AG20443 (cell line): ENCODE measurements around the gene ARMC2.
A peak's percentile ranks its signal among the peaks of the same experiment; 100 is the strongest.
"Not testable (repeated sequence)": the region's sequence is repeated elsewhere in the genome, so short reads cannot be mapped to it uniquely, and the experiment has no call there.

Source experiments
- DNase-seq: peaks from one replicate; pipeline ENCODE4 v3.0.0; 2012; ENCODE audit warnings: low spot score, mixed read lengths

The ARMC2 gene

GRCh38 chr6:108916026-108916686, 67.9 kb downstream of the ARMC2 start:
- no peak for DNase-seq

DNA sequence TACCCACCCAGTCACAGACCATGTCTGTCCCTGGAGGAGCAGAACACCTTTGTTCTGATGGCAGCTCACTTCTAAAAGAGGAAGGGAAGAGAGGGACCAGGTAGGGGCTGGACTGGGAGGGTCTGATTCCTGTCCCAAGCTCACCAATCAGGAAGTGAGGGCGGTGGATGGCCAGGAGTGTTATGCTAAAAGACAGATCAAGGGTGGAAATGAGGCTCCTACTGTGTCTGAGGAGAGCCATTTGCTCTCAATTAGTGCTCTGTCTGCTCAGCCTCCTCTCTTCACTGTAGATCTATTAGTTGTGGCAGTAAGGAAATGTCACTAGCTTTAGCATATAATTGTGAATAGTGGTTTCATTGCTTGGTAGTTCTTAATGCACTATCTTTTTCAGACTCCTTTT, 72.5 kb downstream of the ARMC2 start:
- no peak for DNase-seq

- peak; percentile 65 for DNase-seq
These were observed 73.5 kb downstream of the ARMC2 start for GRCh38 chr6:108921547-108922361.

DNA sequence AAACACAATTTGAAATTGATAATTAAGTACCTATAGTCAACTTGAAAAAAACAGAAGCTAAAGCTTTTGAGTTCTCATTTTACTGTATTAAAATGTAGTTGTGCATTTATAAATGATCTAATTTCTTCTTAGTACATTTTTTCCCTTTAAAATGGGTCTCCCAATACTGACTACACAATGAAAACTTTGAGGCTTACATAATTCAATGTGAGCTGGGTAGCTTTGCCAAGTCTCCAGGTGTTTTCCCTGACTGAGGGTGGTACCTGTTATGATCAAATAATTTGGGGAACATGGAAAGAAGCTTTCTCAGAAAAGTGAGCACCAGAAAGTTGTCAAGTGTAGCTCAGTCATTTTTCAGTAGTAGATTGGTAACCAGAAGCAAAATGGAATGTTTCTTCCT, 74.3 kb downstream of the ARMC2 start:
- DNase-seq: no peak

DNA sequence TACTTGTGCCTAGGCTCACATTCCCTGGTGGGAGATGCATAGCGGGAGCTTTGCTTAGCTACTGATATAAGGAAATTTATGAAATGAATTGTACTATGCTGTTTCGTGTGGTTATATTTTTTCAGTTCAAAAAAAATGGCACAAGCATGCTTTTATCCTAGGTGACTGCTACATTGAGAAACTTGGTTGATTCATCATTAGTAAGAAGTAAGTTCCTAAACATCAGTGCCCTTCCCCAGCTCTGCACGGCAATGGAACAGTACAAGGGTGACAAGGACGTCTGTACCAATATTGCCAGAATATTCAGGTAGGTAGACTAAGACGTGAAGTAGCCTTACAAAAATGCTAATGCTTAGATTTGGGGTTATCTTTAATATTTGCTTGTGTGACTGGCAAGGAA, 79.7 kb downstream of the ARMC2 start:
- no peak for DNase-seq

DNA sequence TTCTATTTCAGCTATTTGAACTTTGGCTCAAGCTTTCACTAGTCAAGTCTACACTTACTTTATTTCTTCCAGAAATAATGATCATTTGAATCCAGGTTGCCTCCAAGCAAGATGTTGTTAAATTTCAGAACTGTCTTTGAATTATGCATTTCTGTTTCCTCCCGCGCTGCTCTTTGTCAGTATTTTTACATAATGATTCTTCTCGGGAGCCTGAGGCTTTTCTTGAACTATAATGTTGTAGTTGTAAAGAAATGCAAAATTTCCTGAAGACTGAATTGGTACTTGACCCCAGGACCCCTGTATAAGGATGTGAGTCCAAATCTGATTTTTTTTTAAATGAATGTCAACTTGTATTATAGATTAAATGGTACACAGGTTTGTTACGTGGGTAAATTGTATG, 80.4 kb downstream of the ARMC2 start:
- no peak for DNase-seq

DNA sequence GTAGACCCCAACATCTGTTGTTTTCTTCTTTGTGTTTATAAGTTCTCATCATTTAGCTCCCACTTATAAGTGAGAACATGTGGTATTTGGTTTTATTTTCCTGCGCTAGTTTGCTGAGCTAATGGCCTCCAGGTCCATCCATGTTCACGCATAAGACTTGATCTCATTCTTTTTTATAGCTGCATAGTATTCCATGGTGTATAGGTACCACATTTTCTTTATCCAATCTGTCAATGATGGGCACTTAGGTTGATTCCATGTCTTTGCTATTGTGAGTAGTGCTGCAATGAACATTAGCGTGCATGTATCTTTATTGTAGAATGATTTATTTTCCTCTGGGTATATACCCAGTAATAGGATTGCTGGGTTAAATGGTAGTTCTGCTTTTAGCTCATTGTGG, 82.9 kb downstream of the ARMC2 start:
- not testable (repeated sequence) for DNase-seq

GRCh38 chr6:108937170-108937569, 88.9 kb downstream of the ARMC2 start:
- DNase-seq: no peak

DNA sequence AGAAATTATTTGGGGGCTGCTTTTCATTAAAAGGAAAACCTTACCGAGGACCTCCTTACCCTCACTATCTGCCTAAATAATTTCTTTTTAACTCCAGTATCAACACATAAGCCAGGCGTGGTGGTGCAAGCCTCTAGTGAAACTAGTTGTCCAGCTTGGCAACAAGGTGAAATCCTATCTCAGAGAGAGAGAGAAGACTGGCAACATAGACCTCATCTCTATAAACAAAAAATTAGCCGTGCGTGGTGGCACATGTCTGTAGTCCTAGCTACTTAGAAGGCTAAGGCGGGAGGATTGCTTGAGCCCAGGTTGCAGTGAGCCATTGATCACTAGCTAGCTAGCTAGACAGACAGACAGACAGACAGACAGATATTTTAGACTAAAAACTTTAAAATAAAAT, 92.5 kb downstream of the ARMC2 start:
- DNase-seq: no peak

DNA sequence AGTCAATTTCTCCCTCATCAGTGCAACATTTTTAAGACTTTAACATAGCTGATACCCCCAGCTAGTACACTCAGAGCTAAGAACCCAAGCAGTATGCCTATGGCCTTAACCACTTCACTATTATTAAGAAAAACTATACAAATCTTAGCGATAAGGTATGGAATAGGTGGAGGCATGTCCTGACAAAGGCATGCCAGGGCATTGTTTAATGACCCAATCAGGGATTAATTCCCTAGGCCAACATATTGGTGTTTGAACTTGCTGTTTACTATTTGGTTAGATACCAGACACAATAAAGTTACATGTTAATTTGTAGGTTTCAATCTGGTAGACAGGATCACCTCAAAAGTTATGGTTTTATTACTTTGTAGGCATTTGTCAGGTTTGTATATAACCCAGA, 93.1 kb downstream of the ARMC2 start:
- DNase-seq: no peak

DNA sequence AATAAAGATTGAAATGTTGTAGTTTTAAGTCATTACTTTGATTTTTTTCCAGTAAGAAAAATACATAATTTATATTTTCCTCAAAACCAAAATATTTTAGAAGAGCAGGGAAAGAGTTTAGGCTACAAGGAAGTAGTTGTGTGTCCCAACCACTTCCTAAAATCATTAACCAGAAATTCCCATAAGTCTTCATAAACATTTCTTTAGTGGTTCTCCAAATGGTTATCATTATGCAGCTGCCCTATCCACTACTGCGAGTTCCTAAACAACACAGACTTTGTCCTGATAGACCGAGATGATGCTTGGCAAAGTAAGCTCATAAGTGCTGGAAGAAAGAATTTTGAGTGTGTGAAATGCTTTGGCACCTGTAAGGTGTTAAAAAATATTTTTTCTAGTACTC, 93.6 kb downstream of the ARMC2 start:
- no peak for DNase-seq

DNA sequence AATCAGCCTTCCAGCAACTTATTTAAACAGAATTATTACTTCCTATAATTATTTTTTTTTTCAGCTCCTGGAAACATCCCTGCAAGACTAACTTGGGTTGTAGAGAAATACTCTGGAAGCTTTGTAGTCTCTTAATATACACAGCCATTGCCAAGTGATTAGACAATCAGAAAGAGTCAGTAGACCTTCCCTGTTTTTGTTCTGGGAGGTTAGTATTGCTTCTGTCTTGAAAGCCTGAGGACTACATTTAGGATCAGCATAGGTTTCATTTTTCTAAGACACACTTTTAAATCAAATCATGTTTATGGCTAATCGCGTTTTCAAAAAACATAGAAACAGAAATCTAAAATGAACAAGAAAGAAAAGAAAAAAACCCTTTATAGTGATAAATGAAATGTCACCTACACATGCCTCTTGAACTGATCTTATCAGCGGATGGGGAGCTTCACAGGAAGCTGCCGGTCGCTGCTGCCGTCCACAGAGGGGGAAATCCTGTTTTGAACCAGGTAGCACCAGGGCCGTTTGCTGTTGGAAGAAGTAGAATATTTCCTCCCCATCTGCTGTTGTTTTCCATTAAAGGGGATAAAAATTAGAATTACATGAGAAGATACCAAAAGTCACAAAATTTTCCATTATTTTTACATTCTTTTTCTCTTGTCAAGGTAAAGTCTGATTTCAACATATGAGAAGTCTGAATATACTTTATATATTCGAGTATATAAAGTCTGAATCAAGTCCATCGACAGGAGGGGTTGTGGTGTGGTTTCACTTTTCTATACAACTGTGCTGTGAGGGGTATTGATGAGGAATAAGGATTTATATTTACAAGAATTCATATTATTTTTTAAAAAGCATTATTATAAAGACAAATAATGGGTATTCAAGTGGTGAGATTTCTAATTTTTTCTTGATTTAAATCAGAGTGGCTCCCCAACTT, 94.6 kb downstream of the ARMC2 start:
- DNase-seq: no peak

GRCh38 chr6:108944071-108944470, 95.8 kb downstream of the ARMC2 start:
- no peak for DNase-seq

- peak; percentile 88 for DNase-seq
These were observed 96.8 kb downstream of the ARMC2 start for GRCh38 chr6:108944707-108945680.

DNA sequence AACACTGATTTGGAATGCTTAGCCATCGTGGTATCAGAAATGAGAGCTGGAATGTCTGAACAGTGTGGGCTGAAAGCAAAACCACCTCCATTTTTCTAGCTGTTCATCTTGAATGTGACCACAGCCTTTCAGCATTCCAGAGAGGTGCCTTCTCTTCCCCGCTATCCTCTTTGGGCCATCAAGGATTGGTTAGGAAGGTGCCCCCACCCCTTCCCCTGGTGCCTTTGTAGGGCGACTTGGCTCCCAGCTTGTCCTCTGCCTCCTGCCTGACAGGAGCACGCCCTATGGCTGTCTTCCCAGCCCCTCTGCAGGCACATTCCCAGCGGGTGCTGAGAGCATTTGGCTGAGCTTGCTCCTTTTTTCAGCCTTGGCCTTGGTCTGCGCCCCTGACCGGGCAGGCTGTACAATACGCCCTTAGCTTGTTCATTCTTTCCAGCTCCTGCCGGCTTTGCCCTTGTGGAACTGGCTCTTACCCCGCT, 97.5 kb downstream of the ARMC2 start:
- DNase-seq: peak; percentile 77

DNA sequence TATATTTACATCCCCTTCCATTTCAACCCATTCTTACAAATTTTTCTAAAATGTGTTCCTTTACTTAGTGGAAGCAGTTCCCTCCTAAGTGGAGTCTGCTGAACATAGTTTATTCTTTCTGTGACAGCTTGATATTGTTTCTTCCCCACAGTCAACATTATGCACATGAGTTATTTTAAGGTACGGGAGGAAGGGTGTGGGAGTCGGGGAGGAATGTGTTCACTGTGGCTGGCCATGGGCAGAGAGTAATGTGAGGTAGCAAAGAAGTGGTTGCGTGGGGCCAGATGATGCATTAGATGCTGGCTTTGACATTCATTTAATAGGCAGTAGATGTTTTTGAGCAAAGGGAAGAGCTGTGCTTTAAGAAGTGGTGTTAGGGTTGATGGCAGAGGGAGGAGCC, 98.5 kb downstream of the ARMC2 start:
- no peak for DNase-seq

DNA sequence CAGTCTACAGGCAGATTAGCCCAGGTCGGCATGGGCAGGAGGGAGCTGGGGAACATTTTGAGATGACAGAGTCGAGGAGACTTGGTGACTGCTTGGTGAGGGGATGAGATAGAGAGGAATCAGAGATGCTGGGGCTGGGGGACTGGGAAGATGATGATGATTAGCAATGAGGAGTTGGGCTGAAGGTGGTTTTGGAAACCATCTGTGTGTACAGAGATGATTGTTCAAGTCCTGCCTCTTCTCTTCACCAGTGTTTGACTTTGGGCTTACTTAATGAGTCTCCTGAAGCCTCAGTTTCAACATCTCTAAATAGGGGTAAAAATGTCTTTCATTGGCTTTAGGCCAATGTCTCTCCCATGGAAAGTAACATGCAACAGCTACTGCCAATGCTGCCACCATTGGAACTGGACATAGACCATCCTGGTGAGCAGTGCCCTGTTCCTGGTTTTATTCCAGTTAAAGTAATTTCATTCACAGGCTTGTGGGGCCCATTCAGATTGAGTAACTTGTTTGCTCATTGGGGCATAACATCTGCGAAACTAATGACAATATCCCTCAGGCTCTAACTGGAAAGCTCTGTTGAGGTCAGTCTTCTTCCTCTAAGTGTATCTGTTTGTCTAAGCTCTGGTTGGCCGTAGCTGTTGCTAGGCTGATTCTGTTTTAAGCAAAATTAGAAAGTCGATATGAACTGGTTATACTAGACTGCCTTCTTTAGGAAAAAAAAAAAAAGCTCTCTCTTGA, 99.1 kb downstream of the ARMC2 start:
- peak; percentile 62 for DNase-seq

DNA sequence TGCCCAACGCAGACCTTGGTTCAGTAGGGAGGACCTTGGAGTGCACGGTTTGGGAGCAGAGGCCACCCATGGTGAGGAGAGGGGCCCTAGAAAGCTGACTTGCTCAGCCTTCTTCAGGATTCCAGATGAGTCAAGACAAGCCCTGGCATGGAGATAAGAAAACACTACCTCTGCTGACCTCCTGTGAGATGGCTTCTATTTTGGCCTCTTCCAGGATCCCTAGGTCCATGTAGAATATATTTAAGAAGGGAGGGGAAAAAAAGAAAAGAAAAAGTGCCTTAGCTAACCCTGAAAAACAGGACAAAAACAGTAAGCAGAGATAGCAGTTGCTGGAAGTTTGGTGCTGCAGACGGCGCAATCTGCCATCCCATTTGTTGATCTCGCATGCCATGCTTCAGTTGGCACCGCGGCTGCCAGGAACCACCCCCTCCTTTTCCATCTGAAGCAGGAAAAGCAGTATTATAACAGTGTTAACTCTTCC, 100.0 kb downstream of the ARMC2 start:
- no peak for DNase-seq

DNA sequence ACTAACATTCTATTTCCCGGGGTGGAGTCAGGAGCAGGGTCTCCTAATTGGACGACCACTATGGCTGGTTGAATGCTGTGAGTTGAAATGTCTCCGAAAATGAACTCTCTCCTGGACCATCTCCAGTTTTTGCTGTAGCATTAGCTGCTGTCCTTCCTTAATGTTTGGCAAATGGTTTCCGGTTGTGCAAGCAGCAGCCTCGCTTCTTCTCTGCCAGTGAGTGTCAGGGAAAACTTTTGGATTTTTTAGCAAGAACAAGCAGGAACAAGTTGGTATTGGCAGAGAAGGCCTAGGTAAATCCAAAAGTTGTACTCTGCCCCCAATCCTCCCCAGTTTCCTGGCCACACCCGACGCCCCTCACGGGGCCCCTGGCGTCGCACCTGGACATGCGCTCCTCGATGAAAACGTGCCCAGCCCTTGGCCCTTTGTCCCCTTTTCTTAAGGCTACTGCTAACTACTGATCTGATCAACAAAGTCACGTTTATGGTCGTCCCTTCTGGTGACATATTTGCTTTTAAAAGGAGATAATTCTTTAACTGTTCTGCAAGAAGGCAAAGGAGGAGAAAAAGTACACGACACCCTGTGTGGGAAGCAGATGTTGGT, 103.2 kb downstream of the ARMC2 start:
- no peak for DNase-seq
